SK-N-SH (cell line): Measurements from ENCODE around the gene ELOVL2. TPM values are rescaled to one million over a fixed set of nuclear protein-coding genes. Genes with fewer than 3 reads are reported as not detected.

Source experiments
- CTCF ChIA-PET: fragments of 300-600, 350-600 bp; formaldehyde crosslinking; extraction: SDS; loops from one replicate; lab custom pipeline; 2021; lab: Yijun Ruan, JAX
- POLR2A ChIA-PET: fragments of 350-600 bp; sonication (Branson Sonifier 250); formaldehyde crosslinking; extraction: SDS; loops from one replicate; lab custom pipeline; 2020; ENCODE audit warnings: antibody characterized with exemption, inconsistent platforms; lab: Yijun Ruan, JAX
- DNase-seq: peaks from one replicate; pipeline ENCODE4 v3.0.0; 2012
- H2AFZ ChIP-seq: fragments of 200-600 bp; sonication (generic); 2 replicates; pipeline ENCODE4 v1.8.1; 2016; ENCODE audit warnings: antibody characterized with exemption, mild to moderate bottlenecking, low read depth
- H3F3A ChIP-seq: fragments of 200-600 bp; sonication (generic); replicated peaks from 2 replicates; pipeline ENCODE3; 2016; ENCODE audit warnings: antibody characterized with exemption, mild to moderate bottlenecking; ENCODE audit not compliant: insufficient read depth
- H3K27ac ChIP-seq, 2 experiments: fragments of 200-500 bp in 1 of 2; fragments of 200-600 bp in 1 of 2; sonication (Bioruptor generic) in 1 of 2; sonication (generic), shearing (Covaris generic) in 1 of 2; 2 replicates each; pipeline versions ENCODE4 v1.5.1 to v1.6.1; 2014 to 2016; ENCODE audit warnings: low read depth in 2 of 2, inconsistent platforms in 1 of 2, low read length in 1 of 2, mild to moderate bottlenecking in 1 of 2, mixed read lengths in 1 of 2
- H3K27me3 ChIP-seq: fragments of 200-600 bp; sonication (generic), shearing (Covaris generic); 2 replicates; pipeline ENCODE4 v1.6.1; 2016; ENCODE audit warnings: mixed run types; ENCODE audit not compliant: insufficient read depth
- H3K36me3 ChIP-seq, 2 experiments: fragments of 200-500 bp in 1 of 2; fragments of 200-600 bp in 1 of 2; sonication (Bioruptor generic) in 1 of 2; sonication (generic) in 1 of 2; replicated peaks in 1 of 2; 2 replicates each; pipeline versions ENCODE3 to v1.5.1; 2014 to 2016; ENCODE audit warnings: low read length in 1 of 2, mild to moderate bottlenecking in 1 of 2; ENCODE audit not compliant: insufficient read depth in 2 of 2, control insufficient read depth in 1 of 2
- H3K4me1 ChIP-seq, 2 experiments: fragments of 200-500 bp in 1 of 2; fragments of 200-600 bp in 1 of 2; sonication (Bioruptor generic) in 1 of 2; sonication (generic), shearing (Covaris generic) in 1 of 2; 2 replicates each; pipeline versions ENCODE4 v1.5.1 to v1.6.1; 2014 to 2016; ENCODE audit warnings: low read depth in 1 of 2, low read length in 1 of 2, mixed run types in 1 of 2; ENCODE audit not compliant: insufficient read depth in 2 of 2, control insufficient read depth in 1 of 2
- H3K4me2 ChIP-seq: fragments of 200-600 bp; sonication (generic), shearing (Covaris generic); 2 replicates; pipeline ENCODE4 v1.6.1; 2017; ENCODE audit warnings: mixed run types
- H3K4me3 ChIP-seq, 2 experiments: fragments of 200-500 bp in 1 of 2; fragments of 200-600 bp in 1 of 2; sonication (Bioruptor generic) in 1 of 2; sonication (generic), shearing (Covaris generic) in 1 of 2; 2 replicates each; pipeline versions ENCODE4 v1.5.1 to v1.8.1; 2014 to 2016; ENCODE audit warnings: low read depth in 2 of 2, inconsistent platforms in 1 of 2, low read length in 1 of 2, mild to moderate bottlenecking in 1 of 2, mixed read lengths in 1 of 2, moderate library complexity in 1 of 2
- H3K79me2 ChIP-seq: fragments of 200-600 bp; sonication (generic); 2 replicates; pipeline ENCODE4 v1.8.1; 2017; ENCODE audit warnings: mild to moderate bottlenecking; ENCODE audit not compliant: insufficient read depth
- H3K9ac ChIP-seq: fragments of 200-600 bp; sonication (generic); 2 replicates; pipeline ENCODE4 v1.6.1; 2017; ENCODE audit warnings: mixed run types
- H3K9me2 ChIP-seq: fragments of 200-600 bp; sonication (generic); 2 replicates; pipeline ENCODE4 v1.6.1; 2017; ENCODE audit warnings: mixed run types
- H3K9me3 ChIP-seq: fragments of 200-600 bp; sonication (generic); 2 replicates; pipeline ENCODE4 v1.6.1; 2017; ENCODE audit warnings: mixed run types, mild to moderate bottlenecking, moderate library complexity
- H4K20me1 ChIP-seq: fragments of 200-600 bp; sonication (generic); 2 replicates; pipeline ENCODE4 v1.6.1; 2017; ENCODE audit warnings: mild to moderate bottlenecking, mixed run types; ENCODE audit not compliant: insufficient read depth
- CTCF ChIP-seq: fragments of 200-600 bp; sonication (generic); IDR thresholded peaks from 2 replicates; pipeline ENCODE4 v1.6.1; 2017; ENCODE audit warnings: antibody characterized with exemption, mild to moderate bottlenecking, moderate library complexity
- EP300 ChIP-seq, 2 experiments: IDR thresholded peaks; 2 replicates each; pipeline versions ENCODE4 v1.4.0 to v1.6.1; 2012; ENCODE audit warnings: borderline replicate concordance in 1 of 2, low read depth in 1 of 2, low read length in 1 of 2
- EZH2phosphoT487 ChIP-seq: fragments of 200-600 bp; sonication (generic); IDR thresholded peaks from 2 replicates; pipeline ENCODE4 v1.6.1; 2017; ENCODE audit warnings: low read depth, mixed run types, mild to moderate bottlenecking, antibody characterized with exemption, moderate library complexity, borderline replicate concordance
- FOSL2 ChIP-seq: IDR thresholded peaks from 2 replicates; pipeline ENCODE4 v1.4.0; 2012; ENCODE audit warnings: low read depth, mild to moderate bottlenecking, moderate library complexity, borderline replicate concordance
- FOXJ3 ChIP-seq: sonication (generic); formaldehyde crosslinking; IDR thresholded peaks from 2 replicates; pipeline ENCODE4 v1.5.1; 2020; ENCODE audit warnings: mild to moderate bottlenecking, missing genetic modification reagents
- FOXM1 ChIP-seq: IDR thresholded peaks from 2 replicates; pipeline ENCODE4 v1.4.0; 2012; ENCODE audit warnings: low read depth, mild to moderate bottlenecking
- JUND ChIP-seq: IDR thresholded peaks from 2 replicates; pipeline ENCODE4 v1.4.0; 2012
- MAX ChIP-seq: IDR thresholded peaks from 2 replicates; pipeline ENCODE4 v1.4.0; 2012; ENCODE audit warnings: low read depth
- NRF1 ChIP-seq: IDR thresholded peaks from 2 replicates; pipeline ENCODE4 v1.6.1; 2012; ENCODE audit warnings: low read depth, mild to moderate bottlenecking, low read length
- PBX3 ChIP-seq: IDR thresholded peaks from 2 replicates; pipeline ENCODE4; 2012
- POLR2AphosphoS5 ChIP-seq: IDR thresholded peaks from 2 replicates; pipeline ENCODE4 v1.6.1; 2012; ENCODE audit warnings: low read depth, low read length
- RXRA ChIP-seq: IDR thresholded peaks from 2 replicates; pipeline ENCODE4 v1.4.0; 2012; ENCODE audit warnings: low read depth, mild to moderate bottlenecking, borderline replicate concordance
- SIN3A ChIP-seq: IDR thresholded peaks from 2 replicates; pipeline ENCODE4 v1.6.1; 2012; ENCODE audit warnings: low read depth, mild to moderate bottlenecking, low read length, moderate library complexity, borderline replicate concordance
- SMC3 ChIP-seq: IDR thresholded peaks from 2 replicates; pipeline ENCODE4 v1.6.1; 2012; ENCODE audit warnings: low read depth, low read length, improper control_type of control experiment
- TEAD4 ChIP-seq: IDR thresholded peaks from 2 replicates; pipeline ENCODE4 v1.4.0; 2012; ENCODE audit warnings: mild to moderate bottlenecking, borderline replicate concordance; ENCODE audit not compliant: insufficient read depth
- USF1 ChIP-seq: IDR thresholded peaks from 2 replicates; pipeline ENCODE4 v1.4.0; 2012; ENCODE audit warnings: low read depth, borderline replicate concordance
- USF2 ChIP-seq: fragments of 150-350 bp; IDR thresholded peaks from 2 replicates; pipeline ENCODE4 v1.6.1; 2017; ENCODE audit warnings: antibody characterized with exemption, low read length, low read depth, borderline replicate concordance
- YY1 ChIP-seq: IDR thresholded peaks from 2 replicates; pipeline ENCODE4 v1.4.0; 2012; ENCODE audit warnings: low read depth, mild to moderate bottlenecking
- WGBS: methylation state at CpG from one replicate; pipeline ENCODE4 v1.1.6; 2017; ENCODE audit warnings: low lambda C conversion rate; 5-methylcytosine and 5-hydroxymethylcytosine counted together
- polyA plus RNA-seq, 3 experiments: library from polyadenylated mRNA; depleted of rRNA; stranded (reverse); fragments of >200 nt; gene quantifications; 2 replicates each; pipeline ENCODE4 v1.2.3, GENCODE V29; 2012

Gene ELOVL2
- polyA plus RNA-seq, 1 of the 3 experiments (the other 2 are of a cell fraction) = 0.39 TPM

- CTCF ChIA-PET = interaction anchor here (0.7 to 1.9 kb wide), 3 partner anchors 20 to 74 kb away, joined by 3 to 5 read pairs (median 4); partner anchors contain the start of gene ELOVL2
- Histone ChIP-seq H3K4me2 (no peak overlapping the region), H3F3A (no peaks in the 10 kb centered on the region), H2AFZ (no peak overlapping the region), H3K9me3 (no peaks in the 10 kb centered on the region; the same call in 1 of the 2 replicates), H4K20me1 (no peaks in the 10 kb centered on the region), H3K27ac (no peak overlapping the region), H3K4me1 (no peaks in the 10 kb centered on the region), H3K36me3 (no peaks in the 10 kb centered on the region), H3K27me3 (no peaks in the 10 kb centered on the region), H3K4me3 (no peak overlapping the region), H3K9me2 (no peaks in the 10 kb centered on the region), H3K79me2 (no peaks in the 10 kb centered on the region), H3K9ac (no peak overlapping the region)
- TF ChIP-seq POLR2AphosphoS5 = no peak
- TF ChIP-seq PBX3 = no peak
- no peak for TF ChIP-seq TEAD4
- no peak for TF ChIP-seq USF1
- TF ChIP-seq FOXJ3 (CRISPR knock-in tag) = no peak
- no peak for TF ChIP-seq FOXM1
- TF ChIP-seq MAX = no peak
- TF ChIP-seq SMC3 = no peak
- no peak for TF ChIP-seq FOSL2
- no peak for TF ChIP-seq YY1
- no peak for TF ChIP-seq USF2
- no peak for TF ChIP-seq EP300 (IDR thresholded peaks at IDR 0.05; ENCODE audit: borderline replicate concordance in 1 of 2, low read depth in 1 of 2, low read length in 1 of 2)
- no peak for TF ChIP-seq SIN3A
- TF ChIP-seq NRF1 = no peak
- TF ChIP-seq JUND = no peak
- TF ChIP-seq EZH2phosphoT487 = no peak
- TF ChIP-seq CTCF = no peak
- TF ChIP-seq RXRA = no peak
- DNase-seq = no peak
- POLR2A ChIA-PET = interaction anchor here (0.7 kb wide), 1 partner anchor 213 kb away, joined by 3 read pairs; no protein-coding TSS in a partner anchor
- WGBS = 90% methylated on average over 3 of the region's 3 CpGs
Measured at GRCh38 chr6:10972196-10972595, 71.9 kb downstream of the ELOVL2 start.
